HG02798 (cell line): Measurements from ENCODE around the gene LBR.
A peak's percentile ranks its signal among the peaks of the same experiment; 100 is the strongest.

ENCODE experiments used
- ATAC-seq: cut with Tn5 transposase; IDR thresholded peaks from one replicate; pipeline ENCODE4 v1.9.1; 2021; ENCODE audit warnings: mild to moderate bottlenecking; ENCODE audit not compliant: unreplicated experiment, poor library complexity

The LBR gene

GRCh38 chr1:225446981-225447615 lies 19.3 kb upstream of the LBR start:
- ATAC-seq = no peak

- no peak for ATAC-seq
Measured at GRCh38 chr1:225446595-225446960, 18.7 kb upstream of the LBR start.

- no peak for ATAC-seq
Measured at GRCh38 chr1:225445639-225446594, 18.1 kb upstream of the LBR start.

GRCh38 chr1:225442123-225442505 lies 14.3 kb upstream of the LBR start:
- ATAC-seq = no peak

- peak; percentile 51 for ATAC-seq
Measured at GRCh38 chr1:225441314-225442122, 13.7 kb upstream of the LBR start.

GRCh38 chr1:225440380-225441221 lies 12.8 kb upstream of the LBR start:
- ATAC-seq = no peak

- ATAC-seq = no peak
Measured at GRCh38 chr1:225437710-225438437, 10.0 kb upstream of the LBR start.

- ATAC-seq = peak; percentile 65
Measured at GRCh38 chr1:225435957-225436392, 8.1 kb upstream of the LBR start.

- peak; percentile 10 for ATAC-seq
Measured at GRCh38 chr1:225435487-225435886, 7.6 kb upstream of the LBR start.

GRCh38 chr1:225435076-225435475 lies 7.2 kb upstream of the LBR start:
- ATAC-seq = no peak

- no peak for ATAC-seq
Measured at GRCh38 chr1:225434046-225434445, 6.2 kb upstream of the LBR start.

GRCh38 chr1:225431081-225431863 lies 3.4 kb upstream of the LBR start:
- ATAC-seq = no peak

GRCh38 chr1:225430301-225430700 lies 2.5 kb upstream of the LBR start:
- no peak for ATAC-seq

GRCh38 chr1:225428881-225429455 lies 1.1 kb upstream of the LBR start:
- no peak for ATAC-seq

GRCh38 chr1:225428068-225428880 lies 436 bp upstream of the LBR start:
- ATAC-seq = peak; percentile 94

- ATAC-seq = peak; percentile 14
Measured at GRCh38 chr1:225426395-225427234, 1.2 kb downstream of the LBR start.
